Activated gamma-delta T cell treated with Interleukin-2 at 50 U/mL for 16 hours (primary cell): Measurements from ENCODE around the gene TMEM132E.

Experiments used
- DNase-seq: peaks from one replicate; pipeline ENCODE4 v3.0.0-alpha.2; 2020

TMEM132E gene

DNA sequence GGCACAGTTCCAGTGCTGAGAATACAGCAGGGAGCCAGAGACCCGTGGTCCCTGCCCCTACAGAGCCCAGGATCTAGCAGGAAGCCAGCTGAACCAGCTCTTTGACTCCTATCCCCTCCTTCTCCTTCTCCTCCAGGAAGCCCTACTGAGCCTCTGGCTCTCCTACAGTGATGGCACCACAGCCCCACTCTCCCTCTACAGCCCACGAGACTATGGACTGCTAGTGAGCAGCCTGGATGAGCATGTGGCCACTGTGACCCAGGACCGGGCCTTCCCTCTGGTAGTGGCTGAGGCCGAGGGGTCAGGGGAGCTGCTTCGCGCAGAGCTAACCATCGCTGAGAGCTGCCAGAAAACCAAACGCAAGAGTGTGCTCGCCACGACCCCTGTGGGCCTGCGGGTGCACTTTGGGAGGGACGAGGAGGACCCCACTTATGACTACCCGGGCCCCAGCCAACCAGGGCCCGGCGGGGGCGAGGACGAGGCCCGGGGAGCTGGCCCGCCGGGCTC is 57.7 kb downstream of the TMEM132E start:
- no peak for DNase-seq

DNA sequence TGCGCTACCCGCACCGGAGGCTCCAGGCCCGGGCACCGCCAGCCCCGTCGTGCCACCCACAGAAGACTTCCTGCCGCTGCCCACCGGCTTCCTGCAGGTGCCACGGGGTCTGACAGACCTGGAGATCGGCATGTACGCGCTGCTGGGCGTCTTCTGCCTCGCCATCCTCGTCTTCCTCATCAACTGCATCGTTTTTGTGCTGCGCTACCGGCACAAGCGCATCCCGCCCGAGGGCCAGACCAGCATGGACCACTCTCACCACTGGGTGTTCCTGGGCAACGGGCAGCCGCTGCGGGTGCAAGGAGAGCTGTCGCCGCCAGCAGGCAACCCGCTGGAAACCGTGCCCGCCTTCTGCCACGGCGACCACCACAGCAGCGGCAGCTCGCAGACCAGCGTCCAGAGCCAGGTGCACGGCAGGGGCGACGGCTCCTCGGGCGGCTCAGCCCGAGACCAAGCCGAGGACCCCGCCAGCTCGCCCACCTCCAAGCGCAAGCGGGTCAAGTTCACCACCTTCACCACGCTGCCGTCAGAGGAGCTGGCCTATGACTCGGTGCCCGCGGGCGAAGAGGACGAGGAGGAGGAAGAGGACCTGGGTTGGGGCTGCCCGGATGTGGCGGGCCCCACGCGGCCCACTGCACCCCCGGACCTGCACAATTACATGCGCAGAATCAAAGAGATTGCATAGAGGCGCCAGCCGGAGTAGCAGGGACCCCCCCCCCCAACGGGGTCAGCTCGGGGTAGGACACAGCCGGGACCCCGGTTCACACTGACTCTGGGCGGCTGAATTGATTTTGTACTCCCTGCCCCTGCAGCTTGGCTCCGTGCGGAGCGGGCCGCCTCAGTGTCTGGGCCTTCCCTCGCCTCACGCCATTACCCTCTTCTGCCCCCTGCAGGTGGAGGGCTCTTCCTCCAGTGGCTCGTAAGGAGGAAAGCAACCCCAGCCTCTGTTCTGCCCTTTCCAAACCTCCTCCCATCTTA is 58.5 kb downstream of the TMEM132E start:
- DNase-seq, result peak; percentile 83

DNA sequence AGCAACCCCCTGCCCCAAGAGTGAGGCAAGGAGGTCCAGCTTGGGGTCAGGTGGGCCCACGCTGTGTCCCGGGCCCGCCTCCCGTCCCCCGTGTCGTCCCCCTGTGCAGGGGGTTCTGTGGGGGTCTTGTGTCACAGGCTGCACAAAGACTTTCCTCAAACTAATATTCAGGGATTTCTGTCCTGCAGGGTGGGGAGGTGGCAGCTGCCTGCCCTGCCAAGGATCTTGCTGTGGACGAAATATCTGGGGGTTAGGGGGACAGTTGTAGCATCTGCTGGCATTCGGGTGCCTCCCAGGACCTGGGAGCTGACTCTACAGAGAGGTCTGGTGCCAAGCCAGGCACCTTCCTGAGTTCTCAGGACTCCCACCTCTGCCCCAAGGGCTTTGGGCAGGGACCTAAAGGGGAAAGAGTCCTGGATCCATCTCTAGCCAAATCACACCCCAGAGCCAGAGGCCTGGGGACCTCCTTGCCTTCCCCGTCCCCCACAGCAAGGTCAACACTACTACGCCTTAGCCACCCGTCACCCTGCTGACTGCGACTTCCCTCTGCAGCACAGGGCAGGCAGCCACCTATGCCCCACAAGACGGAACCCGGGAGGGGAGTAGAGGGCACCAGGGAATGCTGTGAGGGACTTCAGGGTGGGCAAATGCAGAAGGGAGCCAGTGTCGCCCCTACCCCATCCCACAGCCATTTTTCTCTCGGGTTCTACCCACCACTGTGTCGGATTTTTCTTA is 59.3 kb downstream of the TMEM132E start:
- DNase-seq, result no peak

DNA sequence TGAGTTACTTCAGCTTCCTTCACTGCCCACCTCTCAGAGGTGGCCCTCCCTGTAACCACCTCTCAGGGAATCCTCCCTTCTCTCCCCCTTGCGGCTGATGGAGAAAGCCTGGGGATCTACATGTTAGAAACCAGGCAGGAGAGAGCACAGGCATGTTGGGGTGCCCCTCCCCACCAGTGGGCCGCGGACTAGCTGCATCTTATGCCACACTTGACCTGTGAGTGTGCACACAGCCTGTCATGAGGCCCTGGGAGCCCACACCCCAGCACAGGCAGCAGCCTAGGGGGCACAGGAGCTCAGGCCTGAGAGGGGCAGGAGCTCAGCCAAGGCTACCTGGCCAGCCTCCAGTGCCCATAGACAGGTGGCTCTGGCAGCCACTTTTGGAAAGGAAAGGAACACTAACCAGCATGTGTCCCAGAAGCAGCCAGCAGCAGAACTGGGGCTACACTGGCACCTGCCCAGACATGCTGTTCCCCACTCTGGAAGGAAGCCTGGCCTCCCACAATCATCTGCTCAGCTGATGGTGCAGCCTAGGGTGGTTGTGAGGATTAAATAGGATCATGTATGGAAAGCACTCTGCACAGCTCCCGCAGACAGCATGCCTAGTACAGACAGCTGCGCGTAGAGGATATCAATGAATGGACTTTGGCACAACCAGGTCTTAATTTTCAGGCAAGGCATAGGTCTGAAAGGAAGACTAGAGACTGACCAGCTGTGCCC is 60.5 kb downstream of the TMEM132E start:
- no peak for DNase-seq

DNA sequence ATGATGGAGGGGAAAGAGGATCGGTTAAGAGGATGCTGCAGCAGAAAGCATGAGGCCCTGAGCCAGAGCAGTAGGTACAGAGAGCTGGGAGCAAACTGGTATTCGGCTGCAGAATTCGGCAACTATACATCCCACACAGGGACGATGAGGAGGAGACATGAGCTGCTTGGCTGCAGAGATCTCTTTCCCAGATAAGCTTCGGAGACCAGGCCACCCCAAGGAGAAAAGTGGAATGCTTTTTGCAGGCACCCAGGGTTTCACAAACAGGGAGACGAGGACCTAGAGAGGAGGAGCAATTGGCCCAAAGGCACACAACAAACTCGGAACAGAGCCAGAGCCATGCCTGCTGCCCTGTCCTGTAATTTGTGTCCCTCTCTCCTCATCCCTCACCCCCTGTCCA is 62.0 kb downstream of the TMEM132E start:
- no peak for DNase-seq

DNA sequence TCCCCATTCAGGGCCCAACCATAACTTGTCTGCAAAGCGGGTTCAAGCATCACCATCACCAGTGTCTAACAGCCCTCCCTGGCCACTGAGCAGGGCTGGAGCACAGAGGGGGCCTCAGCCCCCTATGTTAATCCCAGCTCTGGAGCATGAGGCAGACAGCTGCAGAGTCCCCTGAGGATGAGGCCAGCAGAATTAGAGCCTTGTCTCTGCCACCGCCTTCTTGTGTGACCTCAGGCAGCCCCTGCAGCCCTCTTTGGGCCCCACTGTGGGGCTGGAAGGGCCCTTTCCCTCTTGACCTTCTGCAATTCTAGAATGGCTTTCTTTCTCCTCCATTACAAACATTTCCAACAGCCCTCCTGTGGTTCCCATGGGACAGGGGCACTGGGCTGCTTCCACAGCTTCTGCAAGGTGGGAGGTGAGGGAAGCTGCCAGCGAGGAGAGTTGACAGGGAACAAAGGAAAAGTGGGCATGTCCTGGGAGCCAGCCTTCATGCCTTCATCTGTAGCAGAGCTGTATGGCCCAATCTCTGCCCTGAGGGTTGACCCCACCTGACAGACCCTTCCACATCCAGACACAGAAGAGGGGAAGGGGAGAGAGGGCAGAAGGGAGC is 65.7 kb downstream of the TMEM132E start:
- DNase-seq, result no peak

DNA sequence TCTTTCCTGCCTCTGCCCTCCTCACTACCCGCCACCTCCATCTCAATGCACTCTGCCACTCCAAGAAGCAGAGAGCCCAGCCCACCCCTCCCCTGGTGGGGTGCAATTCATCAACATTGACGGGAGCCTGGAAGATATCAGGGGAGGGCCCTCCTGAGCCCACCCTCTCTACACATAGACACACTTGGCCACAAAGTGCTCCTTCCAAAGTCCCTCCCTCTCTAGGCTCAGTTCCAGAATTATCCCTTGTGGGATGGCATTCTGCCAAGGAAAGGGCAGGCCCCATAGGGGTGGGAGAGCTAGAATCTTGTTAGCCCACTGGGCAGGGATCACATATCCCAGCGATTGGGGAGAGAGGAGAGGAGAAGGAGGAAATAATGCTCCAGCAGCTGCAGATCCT is 66.2 kb downstream of the TMEM132E start:
- DNase-seq, result no peak

DNA sequence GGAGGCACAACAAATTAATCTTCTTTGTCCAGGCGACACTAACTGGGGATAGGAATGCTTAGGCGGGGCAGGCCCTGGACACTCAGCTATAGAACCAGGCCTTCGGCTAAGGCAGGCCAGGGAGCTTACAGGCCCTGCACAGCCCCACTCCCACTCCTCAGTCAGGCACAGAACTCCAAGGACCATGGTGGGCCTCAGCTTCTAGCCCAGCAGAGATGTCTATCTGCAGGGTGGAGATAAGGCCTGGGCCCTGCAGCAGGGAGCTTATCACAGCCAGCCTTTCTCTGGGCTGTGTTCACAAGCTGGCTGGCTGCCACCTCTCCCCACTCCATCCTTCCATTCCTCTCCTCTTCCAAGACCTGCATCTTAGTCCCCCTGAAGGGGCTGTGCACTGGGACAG is 68.1 kb downstream of the TMEM132E start:
- DNase-seq, result no peak

DNA sequence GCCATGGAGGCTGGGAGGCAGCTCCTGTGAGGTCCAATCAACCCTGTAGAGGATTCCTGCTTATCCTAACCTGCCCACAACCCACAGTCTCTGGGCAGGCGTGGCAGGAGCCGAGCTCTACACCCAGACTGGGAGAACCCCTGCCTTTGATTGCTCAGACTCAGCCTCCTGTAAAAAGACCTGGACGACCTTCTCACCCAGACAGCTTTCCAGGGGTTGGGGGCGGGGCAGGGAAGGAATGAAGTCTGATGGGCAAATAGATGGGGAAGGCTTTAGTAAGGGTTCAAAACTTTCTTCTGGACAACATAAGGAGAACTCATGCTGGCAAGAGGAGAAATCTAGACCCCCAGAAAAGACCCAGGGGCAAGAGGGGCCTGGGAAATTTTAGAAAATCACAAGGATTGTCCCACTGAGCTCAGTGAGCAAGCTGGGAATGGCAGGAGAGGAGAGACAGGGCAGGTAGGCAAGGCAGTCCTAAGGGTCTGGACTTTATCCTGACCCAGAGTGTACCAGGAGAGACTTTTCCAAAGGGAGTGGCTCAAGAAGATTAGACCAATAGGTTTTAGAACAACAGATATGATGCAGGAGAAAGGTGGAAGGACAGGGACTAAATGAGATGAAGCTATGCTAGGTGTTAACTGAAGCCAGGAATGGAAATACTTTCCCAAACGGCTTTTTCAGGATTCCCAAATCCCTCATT is 70.8 kb downstream of the TMEM132E start:
- no peak for DNase-seq

DNA sequence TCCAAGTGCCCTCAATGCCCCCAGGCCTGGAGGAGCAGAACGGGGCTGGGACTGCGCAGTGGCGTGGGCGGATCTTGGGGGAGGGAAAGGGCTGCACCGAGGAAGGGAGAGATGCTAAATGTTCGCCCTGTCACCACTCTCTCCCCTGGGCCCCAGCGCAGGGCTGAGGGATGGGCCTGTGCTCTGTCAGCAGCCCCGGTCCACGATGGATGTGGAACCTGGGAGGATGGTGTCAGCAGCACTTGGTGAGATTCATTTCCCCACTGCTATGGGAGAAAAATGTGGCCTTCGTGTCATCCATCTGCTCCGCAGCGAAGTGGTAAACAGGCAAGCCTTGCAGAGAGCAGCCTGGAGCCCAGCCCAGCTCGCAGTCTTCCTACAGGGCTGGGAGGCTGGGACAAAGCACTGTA is 72.0 kb downstream of the TMEM132E start:
- no peak for DNase-seq

DNA sequence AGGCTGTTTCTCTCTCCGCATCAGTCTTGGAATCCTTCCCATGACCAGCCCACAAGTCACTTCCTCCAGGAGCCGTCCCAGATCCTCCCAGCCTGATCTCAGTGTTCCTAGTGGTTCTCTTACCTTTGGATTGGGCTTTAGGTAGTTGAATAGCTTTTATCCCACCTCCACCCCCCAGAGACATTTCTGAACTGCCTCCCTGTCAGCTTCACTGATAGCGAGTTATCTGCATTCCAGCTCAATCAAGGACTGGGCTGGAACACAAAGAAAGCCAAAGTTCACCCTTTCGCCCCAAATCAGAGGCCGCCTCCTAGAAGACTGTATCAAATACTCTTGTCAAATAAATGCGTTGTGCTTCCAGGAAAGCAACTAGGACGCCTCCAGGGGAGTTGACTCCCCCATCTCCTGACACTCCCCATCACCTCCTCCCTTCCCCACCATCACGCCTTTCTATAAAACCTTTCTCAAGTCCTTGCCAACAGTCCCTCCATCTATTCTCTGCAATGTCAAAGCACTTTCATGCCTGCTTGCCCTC is 72.7 kb downstream of the TMEM132E start:
- no peak for DNase-seq

DNA sequence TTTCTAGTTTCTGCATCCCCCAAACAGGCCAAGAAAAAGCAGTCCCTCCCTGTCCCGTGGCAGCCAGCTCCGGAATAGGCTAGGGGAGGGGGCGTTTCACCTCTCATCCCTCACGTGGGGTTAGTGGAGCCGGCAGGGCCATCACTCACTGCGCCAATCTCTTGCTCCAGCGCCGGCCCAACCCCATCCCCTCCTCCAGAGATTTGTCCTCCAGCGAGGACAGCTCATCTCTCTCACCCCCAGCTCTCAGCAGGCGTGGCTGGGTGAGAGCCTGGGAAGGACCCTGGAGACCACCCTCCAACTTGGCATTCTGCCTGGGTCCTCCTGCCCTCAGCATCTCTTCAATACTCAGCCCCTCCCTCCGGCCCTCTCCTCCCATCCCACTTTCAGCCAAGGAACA is 74.1 kb downstream of the TMEM132E start:
- DNase-seq, result no peak

DNA sequence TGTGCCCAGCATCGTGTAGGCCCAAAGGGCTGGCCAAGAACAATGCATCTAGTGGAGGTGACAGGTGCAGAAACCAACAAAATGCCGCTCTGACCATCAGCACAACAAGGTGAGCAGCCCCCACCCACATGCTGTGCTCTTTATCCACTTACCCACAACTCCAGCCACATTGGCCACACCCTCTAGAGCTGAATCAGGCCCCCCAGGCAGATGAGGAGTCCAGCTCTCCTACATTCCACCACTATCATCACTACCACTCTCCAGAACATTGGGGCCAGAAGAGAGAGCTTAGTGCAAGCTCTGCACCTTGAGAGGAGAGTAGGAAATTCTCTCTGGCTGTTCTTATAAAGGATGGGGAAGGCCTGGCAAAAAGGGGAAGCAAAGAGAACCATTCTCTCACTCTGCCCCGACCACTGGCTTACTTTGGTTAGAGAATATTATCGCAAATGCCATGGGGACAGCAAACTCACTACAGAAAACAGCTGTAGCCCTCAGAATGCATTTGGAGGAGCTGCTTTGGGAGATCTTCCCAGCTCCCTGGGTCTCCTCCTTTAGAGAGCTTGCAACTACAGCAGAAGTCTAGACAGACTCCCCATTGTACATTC is 75.0 kb downstream of the TMEM132E start:
- no peak for DNase-seq

DNA sequence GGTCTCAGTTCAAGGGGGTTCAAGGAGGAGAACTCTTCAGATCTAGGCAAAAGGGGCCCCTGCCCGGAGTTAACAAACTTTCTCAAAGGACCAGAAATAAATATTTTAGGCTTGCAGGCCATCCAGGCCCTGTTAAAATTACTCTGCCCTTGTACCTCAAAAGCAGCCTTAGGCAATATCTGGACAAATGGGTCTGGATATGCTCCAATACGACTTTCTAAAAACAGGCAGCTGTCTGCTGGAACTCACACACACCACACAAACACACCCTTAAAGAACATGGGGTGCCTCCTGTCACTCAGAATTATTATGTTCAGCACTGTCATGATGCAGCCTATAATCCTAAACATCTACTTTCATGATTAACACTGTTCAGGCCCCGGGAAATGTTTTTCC is 75.5 kb downstream of the TMEM132E start:
- DNase-seq, result no peak

DNA sequence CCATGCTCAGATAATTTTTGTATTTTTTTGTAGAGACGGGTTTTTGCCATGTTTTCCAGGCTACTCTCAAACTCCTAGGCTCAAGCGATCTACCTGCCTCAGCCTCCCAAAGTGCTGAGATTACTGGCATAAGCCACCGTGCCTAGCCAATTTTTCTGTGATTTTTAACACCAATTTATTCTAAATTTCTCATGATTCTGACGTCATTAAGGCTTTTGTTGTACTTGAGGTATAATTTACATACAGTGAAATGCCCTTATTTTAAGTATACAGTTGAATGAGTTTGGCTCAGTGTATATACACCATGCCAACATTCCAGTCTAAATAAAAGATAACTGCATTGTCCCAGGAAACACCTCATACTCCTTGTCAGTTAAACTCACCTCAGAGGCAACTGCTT is 77.4 kb downstream of the TMEM132E start:
- no peak for DNase-seq

DNA sequence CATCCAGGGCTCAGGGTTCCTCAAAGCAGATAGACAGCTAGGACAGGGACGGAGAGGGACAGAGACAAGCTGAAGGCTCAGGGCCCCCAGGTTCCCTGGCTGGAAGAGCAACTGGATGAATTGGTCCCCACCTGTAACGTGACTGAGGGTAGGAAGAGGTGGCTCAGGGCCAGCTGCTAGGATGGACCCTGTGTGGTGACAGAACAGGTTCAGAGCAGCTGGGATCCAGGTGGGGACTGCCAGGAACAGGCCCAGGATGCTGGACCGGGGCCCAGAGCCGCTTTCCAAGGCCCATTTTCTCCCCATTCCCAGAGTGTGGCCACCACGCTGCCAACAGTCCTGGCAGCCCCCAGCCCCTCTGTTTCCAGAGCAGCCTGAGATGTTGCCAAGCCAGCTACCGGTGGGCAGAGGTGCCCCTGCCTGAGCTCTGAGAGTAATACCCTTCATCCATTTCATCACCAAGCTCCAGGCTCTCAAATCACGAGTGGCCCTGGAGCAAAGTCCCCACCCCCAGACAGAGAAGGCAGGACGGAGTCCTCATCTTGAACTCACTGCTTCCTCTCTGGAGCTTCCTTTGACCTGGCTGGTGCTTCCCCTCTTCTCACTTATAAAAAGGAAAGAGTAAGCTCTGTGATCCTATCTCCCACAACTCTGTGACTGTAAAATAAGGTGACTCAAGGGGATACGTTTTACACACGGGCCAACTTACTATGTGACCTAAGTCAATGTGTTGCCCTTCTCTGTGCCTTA is 79.6 kb downstream of the TMEM132E start:
- DNase-seq, result no peak

DNA sequence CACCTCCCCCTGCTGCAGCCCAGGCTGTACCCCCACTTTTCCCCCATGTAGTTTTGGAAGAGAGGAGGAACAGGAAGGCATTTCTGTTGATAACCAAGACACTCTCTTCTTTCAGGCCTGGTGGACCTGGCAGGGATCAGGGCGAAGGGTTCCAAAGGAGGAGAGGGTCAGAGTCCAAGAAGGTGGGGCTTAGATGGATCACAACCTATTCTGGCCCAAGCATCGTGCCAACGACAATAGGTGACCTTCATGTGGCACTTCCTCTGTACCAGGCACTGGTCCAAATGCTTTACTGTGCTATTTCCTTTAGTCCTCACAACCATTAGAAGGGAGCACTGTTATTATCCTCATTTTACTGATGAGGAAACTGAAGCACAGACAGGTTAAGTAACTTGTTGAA is 84.3 kb downstream of the TMEM132E start:
- DNase-seq, result no peak

DNA sequence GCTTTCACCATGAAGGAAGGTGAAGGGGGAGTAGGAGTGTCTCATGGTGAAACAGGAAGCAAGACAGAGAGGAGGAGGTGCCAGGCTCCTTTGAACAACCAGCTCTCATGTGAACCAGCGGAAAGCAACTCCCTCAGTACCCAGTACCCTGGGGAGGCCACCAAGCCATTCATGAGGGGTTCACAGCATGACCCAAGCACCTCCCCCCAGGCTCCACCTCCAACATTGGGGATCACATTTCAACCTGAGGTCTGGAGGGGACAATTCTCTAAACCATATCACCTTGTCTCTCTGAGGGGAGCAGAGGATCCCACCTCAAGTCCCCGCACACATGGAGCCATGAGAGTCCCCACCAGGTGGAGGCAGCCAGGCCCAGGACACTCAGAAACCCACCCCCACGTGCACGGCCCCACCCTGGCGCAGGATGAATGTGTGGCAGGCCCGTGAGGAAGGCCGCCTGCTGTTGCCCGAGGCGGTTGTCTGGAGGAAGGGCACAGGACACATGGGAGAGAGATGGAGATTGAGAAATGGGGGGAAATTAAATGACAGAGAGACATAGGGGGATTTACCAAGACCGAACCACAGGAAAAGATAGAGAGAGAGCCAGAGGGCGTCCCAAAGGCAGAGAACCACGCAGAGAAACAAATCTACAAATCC is 85.9 kb downstream of the TMEM132E start:
- no peak for DNase-seq

DNA sequence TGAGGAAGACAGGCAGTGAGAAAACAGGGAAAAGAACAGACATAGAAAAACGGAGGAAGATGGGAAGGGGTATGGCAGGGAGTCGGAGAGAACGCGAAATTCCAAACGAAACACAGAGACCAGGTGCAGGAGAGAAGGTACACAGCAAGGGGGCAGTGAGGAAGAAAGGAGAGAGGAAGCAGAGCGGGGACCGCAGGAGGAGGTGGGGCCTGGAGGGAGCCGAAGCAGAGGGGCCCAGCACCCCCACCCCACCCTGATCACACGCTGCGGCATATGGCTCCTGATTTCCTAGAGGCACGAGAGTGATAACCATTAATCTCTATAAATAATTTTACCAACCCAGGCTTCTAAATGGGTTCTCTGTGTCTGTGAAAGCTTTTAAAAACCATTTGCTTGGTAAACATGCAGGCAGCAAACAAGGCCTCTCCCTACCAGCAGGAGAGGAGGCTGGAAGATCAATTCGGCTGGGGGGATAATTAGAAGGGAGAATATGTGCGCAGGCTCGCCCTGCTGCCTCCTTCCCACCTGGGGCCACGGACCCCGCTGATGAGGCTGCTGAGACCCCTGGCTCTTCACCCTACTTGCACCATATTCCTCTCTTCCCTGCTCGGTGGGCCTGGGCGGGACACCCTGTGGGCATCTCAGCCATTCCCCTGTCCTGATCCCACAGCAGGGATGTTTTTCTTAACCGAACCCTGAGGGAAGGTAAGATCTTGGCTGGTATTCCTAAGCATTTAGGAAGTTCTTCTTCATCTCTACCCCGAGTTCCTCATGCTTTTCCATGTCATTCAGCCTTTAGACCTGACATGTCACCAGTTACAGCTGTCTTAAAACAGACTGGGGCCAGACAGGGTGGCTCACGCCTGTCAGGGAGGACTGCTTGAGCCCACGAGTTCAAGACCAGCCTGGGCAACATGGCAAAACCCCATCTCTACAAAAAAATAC is 86.7 kb downstream of the TMEM132E start:
- no peak for DNase-seq
